Measurements from ENCODE around the gene TSPAN11.

The TSPAN11 gene

DNA sequence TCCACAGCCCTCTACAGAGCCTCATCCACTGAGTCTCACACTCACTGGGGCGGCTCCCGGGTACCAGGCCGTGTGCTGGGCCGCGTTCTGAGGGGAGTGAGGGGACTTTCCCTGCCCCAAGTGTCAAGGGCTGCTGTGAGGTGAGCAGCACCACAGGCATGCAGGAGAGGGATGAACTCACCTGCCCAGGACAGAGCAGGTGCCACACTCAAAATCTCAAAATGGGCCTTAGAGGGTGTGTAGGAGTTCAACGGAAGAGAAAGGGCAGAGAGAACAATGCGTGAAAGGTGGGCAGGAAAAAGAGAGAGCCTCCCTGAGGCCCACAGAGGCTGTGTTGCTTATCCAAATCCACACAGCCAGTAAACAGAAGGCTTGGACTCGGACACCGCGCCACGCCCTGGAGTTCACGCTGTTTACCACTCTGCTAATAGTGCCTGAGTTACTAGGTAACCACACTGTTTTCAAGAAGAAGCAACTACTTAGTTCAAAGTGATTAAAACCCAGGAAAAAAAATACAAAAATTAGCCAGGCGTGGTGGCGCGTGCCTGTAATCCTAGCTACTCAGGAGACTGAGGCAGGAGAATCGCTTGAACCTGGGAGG is 32.7 kb downstream of the TSPAN11 start:
- in situ Hi-C loops (cut with MboI; ENCODE audit: low sequenced_read_pairs), result no loop called here

DNA sequence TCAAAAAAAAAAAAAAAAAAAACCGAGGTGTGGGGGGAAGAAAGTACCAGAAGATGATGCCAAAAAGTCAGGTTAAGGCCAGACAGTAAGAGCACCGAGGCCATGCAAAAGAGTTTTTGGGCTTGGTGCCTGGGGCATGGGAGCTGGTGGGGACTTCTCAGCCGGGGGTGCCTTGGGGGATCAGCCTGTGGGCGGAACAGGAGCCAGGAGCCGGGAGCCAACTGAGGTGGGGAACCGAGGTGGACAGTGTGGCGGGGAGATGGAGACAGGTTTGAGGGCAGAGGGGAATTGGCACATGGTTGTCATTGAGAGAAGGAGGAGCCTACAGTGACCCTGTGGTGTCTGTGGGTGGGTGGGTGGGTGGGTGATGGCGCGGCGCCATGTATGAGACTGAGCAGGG is 33.2 kb downstream of the TSPAN11 start:
- in situ Hi-C loops (cut with MboI; ENCODE audit: low sequenced_read_pairs), result no loop called here

DNA sequence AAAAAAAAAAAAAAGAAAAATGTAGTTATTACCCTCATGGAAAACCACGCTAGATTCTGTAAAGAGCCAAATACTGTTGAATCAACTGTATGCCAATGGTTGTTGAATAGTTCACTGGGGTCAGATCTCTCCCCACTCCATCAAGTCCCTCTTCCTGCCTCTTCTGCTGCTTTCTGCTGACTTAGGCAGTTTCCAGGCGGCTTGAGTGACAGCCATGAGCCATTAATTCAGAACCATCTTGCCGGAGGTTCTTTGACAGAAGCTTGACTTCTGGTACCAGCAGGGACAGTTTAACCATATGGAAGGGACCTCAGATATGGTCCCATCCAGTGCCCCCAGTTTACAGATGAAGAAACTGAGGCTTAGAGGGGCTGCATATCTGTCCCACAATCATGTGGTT is 34.5 kb downstream of the TSPAN11 start:
- in situ Hi-C loops (cut with MboI; ENCODE audit: low sequenced_read_pairs), result no loop called here

- in situ Hi-C loops (cut with MboI; ENCODE audit: low sequenced_read_pairs), result no loop called here
Observed at GRCh38 chr12:30962047-30962446, 35.5 kb downstream of the TSPAN11 start.

DNA sequence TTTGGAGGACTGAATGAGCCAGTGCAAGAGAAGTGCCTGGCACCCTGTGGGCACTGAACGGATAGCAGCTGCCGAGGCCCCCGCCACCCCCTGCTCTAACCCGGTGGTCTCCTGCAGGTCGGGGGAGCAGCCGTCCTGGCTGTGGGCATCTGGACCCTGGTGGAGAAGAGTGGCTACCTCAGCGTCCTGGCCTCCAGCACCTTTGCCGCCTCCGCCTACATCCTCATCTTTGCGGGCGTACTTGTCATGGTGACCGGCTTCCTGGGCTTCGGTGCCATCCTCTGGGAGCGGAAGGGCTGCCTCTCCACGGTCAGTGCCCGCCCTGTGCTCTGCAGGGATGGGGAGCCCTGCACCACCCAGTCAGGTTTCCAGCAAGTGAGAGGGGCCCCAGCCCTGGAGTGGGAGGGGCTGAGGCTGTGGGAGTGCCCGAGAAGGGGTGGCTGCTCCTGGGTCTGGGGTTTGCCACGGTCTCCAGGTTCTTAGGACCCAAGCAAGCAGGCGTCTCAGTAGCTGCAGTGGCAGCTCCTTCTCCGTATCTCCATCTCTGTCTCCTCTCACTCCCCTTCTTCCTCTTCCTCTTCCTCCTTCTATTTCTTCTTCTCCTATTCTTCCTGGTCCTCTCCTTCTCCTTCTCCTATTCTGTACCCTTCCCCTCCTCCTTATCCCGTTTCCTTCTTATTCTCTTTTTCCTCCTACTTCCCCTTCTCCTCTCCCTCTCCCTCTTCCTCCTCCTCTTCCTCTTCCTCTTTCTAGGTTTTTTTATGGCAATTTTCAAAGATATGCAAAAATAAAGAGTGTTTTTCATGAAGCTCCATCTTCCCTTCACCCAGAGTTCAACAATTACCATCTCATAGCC is 37.4 kb downstream of the TSPAN11 start:
- in situ Hi-C loops (cut with MboI; ENCODE audit: low sequenced_read_pairs), result no loop called here

GRCh38 chr12:30964896-30965612 is 38.5 kb downstream of the TSPAN11 start:
- in situ Hi-C loops (cut with MboI; ENCODE audit: low sequenced_read_pairs), result no loop called here

GRCh38 chr12:30965613-30965985 is 39.1 kb downstream of the TSPAN11 start:
- in situ Hi-C loops (cut with MboI; ENCODE audit: low sequenced_read_pairs), result no loop called here

GRCh38 chr12:30967026-30967425 is 40.5 kb downstream of the TSPAN11 start:
- in situ Hi-C loops (cut with MboI; ENCODE audit: low sequenced_read_pairs), result no loop called here

- in situ Hi-C loops (cut with MboI; ENCODE audit: low sequenced_read_pairs), result no loop called here
Observed at GRCh38 chr12:30968211-30968610, 41.7 kb downstream of the TSPAN11 start.

GRCh38 chr12:30969006-30969405 is 42.5 kb downstream of the TSPAN11 start:
- in situ Hi-C loops (cut with MboI; ENCODE audit: low sequenced_read_pairs), result no loop called here

DNA sequence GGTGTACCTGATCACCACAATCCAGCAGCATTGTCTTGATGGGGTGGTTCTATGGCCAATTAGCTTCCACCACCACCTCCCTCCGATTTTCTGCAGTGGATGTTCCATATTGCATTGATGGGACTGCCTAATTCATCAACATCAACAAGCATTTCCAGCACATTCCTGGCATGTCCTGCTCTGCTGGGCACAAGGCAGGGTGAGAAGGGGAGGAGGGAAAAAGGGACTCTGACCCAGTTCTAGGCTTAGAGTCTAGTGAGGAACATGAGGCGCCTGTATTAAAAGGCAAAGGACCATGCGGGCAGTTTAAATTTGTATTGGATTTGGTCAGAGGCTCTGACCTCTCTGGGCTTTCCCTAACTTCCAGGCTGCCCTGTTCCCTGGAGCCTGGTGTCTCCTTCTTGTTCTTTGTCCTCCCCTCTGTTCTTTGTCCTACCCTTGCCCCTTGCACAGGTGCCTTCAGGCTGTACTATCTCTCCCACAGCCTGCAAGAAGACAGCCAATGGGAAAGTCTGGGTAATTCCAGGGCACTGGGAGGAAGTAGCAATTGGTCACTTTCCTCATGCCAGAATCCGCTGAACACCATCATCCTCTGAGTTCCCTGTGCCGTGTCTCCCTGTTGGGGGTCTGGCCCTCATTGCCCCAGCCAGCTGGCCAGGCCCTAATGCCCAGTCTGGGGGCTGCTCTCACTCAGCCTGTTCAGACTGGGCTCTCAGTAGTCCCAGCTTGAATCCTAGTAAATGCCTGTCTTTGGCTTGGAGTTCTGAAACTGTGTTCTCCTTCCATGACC is 43.3 kb downstream of the TSPAN11 start:
- in situ Hi-C loops (cut with MboI; ENCODE audit: low sequenced_read_pairs), result no loop called here

- in situ Hi-C loops (cut with MboI; ENCODE audit: low sequenced_read_pairs), result no loop called here
Observed at GRCh38 chr12:30970559-30971197, 44.1 kb downstream of the TSPAN11 start.

- in situ Hi-C loops (cut with MboI; ENCODE audit: low sequenced_read_pairs), result no loop called here
Observed at GRCh38 chr12:30972035-30972434, 45.5 kb downstream of the TSPAN11 start.

- in situ Hi-C loops (cut with MboI; ENCODE audit: low sequenced_read_pairs), result no loop called here
Observed at GRCh38 chr12:30973175-30973574, 46.6 kb downstream of the TSPAN11 start.

DNA sequence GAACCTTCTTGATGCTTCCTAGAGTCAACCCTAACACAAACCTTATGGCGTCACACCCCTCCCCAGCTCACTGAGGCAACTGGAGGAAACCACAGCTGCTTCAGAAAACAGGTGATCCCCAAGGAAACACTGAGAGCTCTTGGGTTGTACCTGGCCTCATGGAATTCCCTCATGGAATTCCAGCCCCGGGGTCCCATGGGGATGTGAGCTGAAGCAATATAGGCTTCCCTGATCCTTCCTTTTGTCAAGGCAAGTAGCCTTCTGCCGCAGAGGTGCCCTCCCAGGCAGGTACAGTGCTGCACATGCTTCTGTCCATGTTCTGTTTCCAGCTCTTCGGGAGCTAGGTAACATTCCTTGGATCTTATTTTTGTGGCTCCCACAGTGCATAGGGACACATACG is 47.3 kb downstream of the TSPAN11 start:
- in situ Hi-C loops (cut with MboI; ENCODE audit: low sequenced_read_pairs), result no loop called here

DNA sequence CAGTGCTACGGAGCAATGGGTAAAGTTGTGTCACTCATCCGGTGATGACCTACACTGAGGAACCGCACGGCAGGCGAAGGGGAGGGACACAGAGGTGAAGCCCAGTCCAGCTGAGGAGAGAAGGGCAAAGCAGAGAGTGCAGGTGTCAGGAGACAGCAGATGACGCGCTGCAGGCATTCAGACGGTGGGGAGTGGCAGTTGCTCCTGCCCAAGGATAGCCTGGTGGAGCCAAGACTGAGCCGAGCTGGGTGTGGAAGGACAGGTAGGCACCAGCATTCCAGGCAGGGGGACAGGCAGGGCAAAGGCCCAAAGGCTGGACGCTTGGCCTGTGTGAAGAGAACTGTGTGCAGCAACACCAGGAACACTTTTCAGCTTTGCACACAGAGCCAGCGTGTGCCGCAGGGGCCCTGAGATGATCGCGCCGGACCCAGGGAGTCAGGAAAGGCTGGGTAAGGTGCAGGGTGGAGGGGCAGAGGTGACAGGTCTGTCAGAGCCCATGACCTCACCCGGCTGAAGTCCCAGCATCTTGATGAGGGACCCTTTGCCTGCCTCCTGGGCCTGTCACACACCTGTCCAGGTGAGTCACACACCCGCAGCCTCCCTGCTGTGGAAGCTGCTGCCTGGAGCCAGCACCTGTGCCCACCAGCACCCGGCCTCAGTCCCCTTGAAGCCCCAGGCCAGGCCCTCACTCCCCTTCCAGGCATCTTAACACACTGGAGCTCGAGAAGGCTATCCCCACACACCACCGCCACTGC is 48.4 kb downstream of the TSPAN11 start:
- in situ Hi-C loops (cut with MboI; ENCODE audit: low sequenced_read_pairs), result no loop called here

DNA sequence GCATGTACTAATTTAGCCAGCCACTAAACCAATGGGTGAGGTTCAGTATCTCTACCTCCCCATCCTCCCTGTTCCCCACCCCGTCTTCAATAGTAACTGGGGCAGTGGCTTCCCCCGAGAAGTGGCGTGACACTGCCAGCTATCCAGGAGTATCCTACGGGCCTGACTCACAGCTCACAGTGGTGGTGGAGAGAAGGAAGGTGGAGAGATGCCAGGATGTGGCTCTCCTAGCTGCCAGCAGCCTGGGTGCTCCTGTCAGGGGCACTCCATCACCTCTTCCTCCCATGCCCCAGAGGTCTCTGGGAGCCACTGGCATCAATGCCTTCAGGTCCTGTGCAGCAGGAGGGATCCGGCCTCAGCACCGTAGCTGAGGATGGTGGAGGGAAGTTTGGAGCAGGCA is 49.0 kb downstream of the TSPAN11 start:
- in situ Hi-C loops (cut with MboI; ENCODE audit: low sequenced_read_pairs), result no loop called here

DNA sequence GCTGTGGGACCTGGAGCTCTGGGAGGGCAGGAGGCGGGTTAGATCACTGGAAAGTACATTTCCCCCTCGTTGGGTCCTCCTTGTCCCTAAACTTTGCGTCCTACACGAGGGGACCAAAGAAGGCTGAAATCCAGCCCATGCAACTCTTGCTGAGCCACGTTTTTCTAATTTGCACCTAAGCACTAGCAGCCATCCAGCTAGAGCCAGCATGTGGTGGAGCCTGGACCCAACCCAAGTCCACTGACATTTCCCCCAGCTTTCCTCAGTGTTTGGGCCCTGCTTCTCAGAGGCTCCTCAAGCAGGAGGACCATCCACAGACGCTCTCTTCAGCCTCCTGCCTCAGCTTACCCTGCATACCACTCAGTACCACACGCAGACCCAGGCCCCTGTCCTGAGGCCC is 49.7 kb downstream of the TSPAN11 start:
- in situ Hi-C loops (cut with MboI; ENCODE audit: low sequenced_read_pairs), result no loop called here

DNA sequence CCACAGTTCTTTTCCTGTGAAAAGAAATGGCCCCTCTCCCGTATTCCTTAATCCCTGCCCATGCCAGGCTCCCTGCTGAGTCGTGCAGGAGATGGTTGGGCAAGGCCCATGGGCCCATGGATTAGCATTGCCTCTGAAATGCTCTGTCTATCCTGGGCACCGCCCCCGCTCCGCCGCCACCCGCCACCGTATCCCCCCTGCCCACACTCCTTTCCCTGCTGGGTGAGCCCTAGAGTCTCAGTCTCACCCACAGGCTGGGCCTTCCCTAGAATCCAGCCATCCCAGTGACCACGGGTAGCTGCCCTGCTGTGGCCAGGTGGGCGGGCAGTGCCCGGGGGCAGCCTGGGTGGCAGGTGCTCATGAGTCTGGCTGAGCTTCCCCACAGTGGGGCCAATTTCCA is 50.6 kb downstream of the TSPAN11 start:
- in situ Hi-C loops (cut with MboI; ENCODE audit: low sequenced_read_pairs), result no loop called here
